HG02642 (cell line): ENCODE measurements around the gene KCNF1.

Experiments
- ATAC-seq: cut with Tn5 transposase; IDR thresholded peaks from one replicate; pipeline ENCODE4 v1.9.1; 2021; ENCODE audit warnings: mild to moderate bottlenecking; ENCODE audit not compliant: unreplicated experiment, poor library complexity

The KCNF1 gene

GRCh38 chr2:10879624-10880585, 31.8 kb upstream of the KCNF1 start:
- no peak for ATAC-seq

DNA sequence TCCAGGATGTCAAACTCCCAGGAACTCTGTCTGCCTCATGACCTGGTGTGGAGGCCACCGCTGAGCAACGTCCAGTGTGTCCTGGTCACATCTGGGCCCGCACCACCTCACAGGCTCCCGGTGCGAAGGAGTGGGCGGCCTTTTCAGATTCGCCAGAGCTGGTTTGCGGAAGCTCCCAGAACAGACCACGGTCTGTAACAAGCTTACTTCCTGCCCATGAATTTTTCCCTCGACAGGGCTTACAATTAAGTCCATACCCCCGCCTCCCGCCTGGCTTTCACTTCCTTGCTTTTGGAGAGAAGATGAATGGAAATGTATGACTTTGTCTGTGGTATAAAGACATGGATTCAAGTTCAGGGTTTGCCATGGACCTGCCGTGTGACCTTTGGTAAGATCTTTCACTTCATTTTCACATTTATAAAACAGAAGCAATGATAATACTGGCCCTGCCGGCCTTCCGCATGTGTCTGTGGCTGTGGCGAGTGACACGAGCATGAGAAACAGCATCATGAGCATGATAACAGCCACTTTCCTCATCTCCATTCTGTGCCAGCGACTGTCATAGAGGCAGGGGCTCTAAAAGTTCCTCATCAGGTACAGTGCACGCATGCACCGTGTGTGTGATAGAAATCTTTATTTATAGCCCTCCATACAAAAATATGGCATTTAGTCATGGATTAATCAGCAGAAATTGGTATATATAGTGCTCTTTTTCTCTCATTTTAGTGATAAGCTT, 31.0 kb upstream of the KCNF1 start:
- ATAC-seq: no peak

GRCh38 chr2:10882568-10882967, 29.2 kb upstream of the KCNF1 start:
- no peak for ATAC-seq

DNA sequence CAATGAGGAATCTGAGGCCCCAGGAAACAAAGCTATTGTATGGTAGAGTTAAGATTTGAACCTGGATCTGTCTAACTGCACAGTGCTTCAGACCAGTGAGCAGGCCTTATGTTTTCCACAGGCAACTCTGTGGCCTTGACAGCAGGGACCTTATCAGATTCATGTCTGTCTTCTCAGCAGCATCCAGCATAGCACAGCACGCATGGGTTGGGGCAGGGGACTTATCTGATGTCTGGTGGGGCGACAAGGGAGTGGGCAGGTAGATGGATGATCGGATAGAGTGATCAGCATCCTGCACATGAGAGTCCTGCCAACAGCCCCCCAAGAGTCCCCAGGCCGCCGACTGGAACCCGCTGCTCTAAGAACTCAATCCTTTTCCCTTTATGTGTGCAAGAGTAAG, 28.7 kb upstream of the KCNF1 start:
- no peak for ATAC-seq

DNA sequence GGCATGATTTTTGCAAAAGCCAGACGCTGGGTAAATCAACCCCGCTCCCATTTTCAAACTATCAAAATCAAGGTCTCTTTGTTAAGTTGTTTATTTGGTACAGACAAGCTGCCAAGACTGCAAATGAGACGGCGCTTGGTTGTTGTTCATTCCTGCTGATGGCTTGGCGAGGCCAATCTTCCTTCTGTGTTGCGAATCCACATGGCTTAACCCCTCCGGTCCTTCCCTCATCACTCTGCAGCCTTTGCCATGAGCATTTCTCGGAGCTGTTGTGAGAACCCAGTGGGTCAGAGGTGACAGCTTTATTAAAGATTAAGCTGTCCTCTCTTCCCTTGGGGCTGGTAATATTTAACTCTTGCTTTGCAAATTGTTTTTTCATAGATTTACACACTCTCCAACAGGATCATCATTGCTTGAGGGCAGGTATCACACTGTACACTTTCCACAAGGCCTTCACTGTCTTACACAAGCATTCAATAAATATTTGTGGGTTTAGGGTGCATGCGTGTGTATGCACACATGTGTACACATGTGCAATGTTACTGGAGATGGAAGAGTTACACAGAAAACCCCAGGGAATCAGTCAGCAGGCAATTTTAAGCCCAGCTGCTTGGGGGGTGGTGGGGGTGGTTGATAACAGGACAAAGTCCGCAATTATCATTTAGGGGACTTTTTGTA, 27.8 kb upstream of the KCNF1 start:
- ATAC-seq: no peak

DNA sequence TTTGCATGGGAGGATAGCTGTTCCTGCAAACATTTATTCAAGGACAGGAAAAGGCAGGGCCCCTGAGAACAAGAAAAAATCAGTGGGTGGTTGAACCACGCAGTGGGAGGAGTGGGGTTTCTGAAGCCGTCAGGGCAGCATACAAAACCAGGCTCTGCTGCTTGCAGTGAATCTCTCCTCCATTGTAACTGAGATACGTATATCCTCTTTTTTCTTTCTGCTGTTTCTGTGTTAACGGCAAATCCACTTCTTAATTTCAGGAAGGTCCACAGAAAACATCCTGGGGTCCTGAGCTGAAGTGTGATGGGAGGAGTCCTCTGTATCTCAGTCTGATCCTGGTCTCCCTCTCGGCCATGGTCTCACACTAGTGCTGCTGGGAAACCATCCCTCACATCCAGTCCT, 27.2 kb upstream of the KCNF1 start:
- no peak for ATAC-seq

DNA sequence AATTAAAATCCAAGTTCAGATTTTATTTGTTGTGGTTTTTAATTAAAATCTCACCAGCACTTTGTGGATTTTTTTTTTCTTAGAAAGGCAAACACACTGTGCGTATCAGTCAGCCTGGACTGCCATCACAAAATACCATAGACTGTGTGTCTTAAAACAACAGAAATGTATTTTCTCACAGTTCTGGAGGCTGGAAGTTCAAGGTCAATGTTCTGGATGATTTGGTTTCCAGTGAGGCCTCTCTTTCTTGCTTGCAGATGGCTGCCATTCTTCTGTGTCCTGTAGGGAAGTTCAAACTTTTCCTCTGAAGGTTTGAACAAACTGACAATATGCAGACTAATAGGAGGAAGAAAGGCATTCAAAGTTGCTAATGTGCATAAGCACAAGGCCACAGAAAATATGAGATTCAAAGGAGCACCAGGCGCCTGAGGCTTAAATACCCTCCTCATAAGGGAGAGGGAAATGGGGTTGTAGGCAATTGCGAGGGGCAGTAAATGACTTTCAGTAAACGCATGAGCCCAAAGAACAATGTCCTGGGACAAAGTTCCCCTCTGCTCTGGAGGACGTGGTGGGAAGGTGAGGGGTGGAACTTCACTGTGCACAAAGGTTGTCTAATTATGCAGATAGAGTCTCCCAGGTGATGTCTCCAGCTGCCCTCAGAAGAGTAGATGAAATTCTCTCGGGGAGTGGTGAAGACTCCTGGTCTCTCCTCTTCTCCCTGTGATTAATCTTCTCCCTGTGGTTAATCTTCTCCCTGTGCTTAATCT, 26.5 kb upstream of the KCNF1 start:
- no peak for ATAC-seq

DNA sequence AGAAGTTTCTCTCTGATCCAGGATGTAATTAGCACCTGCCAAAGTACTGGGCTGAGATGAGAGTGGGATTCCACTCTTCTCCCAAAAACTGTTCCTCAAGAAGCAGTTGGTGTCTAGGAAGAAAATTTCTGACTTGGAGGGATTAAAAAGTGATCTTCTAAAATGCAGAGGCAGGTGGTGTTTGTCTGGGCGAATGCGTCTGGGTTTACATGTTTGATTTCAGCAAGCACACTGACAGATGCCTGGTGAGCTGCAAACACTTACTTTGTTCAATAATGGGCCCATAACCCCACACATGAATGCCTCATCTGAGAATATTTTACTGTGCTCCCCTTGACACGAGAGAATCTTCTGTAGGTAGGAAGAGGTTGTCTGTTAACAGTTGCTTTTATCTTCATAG, 24.3 kb upstream of the KCNF1 start:
- ATAC-seq: no peak

DNA sequence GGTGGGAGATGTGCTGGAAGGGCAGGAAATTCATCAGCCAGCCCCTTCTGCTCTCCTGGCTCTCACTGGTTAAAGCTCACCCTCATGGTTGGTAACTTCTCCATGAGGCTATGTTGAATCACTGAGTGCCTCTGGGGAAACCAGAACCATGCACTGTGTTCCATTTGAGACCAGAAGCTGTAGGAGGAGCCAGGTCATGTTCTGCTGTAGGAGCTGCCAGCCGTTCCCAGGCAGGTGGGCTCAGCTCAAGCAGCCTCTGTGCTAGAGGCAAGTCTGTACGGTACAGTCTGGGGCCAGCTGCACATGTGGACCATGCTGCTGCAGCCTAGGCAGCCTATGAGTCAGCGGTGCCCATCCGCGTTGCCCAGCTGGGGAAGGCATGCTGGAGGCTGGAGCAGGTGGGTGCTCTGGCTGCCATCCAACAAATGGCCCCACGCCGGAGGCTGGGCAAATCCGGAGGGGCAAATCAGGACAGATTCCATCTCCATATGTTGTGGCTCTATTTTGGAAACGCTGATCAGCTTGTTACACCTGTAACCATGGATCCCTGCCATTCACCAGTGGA, 22.0 kb upstream of the KCNF1 start:
- ATAC-seq: no peak

DNA sequence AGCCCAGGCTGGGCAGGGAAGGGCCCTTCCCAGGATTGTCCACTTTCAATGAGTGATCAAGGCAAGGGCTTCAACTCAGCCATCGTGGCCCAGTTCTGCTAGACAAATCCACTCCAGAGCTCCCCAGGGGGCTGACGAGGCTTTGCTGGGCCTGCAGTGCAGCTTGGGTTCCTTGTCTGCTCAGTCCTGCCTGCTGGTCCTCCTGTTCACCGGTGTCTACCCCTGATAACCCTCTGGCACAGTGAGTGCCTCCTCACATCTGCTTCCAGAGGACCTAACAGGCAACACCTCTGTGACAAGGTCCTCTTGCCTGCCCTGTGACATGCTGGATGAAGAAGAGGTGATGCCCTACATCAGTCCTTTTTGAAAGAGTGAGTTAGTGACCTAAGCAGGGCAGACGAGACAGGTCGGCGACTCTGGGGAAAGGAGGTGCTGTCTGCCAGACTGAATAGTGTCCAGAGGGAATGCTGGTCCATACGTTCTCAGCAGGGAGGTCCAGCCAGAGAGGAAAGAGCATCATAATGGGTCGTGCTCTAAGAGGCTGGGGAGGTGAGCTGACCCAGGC, 20.9 kb upstream of the KCNF1 start:
- ATAC-seq: no peak

- ATAC-seq: no peak
Observed at GRCh38 chr2:10891390-10891789, 20.3 kb upstream of the KCNF1 start.

- no peak for ATAC-seq
Observed at GRCh38 chr2:10891848-10892247, 19.9 kb upstream of the KCNF1 start.

GRCh38 chr2:10892316-10892715, 19.4 kb upstream of the KCNF1 start:
- ATAC-seq: no peak

DNA sequence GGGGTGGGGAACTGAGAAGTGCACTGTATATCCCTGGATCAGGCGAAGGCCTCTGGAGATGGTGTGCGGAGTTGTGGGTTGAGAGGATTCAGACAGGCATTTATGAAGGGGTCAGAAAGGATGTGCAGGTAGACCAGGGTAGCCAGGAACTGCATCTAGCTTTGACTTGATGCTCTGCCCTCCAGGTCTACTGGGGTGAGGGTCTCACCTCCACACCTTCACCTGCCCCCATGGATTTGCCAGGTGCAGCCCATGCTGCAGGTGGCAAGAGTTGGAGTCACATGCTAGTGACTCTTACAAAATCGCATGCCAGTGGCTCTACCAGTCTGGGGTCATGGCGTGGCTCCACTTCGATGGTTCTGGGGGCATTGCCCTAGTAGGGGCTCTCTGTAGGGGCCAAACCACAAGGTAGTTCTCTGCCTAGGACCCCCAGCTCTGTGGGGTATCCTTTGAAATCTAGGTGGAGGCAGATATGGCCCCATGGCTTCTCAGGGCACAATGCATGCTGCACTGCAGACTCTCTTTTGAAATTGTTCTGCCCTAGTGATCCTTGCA, 18.9 kb upstream of the KCNF1 start:
- ATAC-seq: no peak

- ATAC-seq: no peak
Observed at GRCh38 chr2:10894264-10894935, 17.3 kb upstream of the KCNF1 start.

- ATAC-seq: no peak
Observed at GRCh38 chr2:10895231-10895630, 16.5 kb upstream of the KCNF1 start.

DNA sequence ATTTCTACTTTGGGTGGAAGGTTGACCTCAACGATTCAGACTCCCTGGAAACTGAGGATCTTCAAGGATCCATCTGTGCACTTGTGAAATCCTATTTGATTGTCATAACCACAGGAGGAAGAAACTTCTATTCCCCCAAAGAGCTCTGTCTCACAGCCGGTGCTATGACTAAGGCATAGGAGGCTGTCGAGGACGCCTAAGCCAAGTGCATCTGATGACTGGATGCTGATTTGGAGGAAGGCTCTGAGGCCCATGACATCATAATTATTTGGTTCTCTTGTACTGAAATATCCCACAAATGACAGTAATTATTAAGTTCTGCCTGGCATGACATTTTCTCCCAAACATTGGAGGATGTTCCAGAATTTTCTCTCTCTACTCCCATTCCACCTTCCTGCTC, 13.8 kb upstream of the KCNF1 start:
- ATAC-seq: no peak

- no peak for ATAC-seq
Observed at GRCh38 chr2:10900216-10901109, 11.3 kb upstream of the KCNF1 start.
